ENCODE data around the gene WHRN.
A peak's percentile ranks its signal among the peaks of the same experiment; 100 is the strongest.

The WHRN gene

DNA sequence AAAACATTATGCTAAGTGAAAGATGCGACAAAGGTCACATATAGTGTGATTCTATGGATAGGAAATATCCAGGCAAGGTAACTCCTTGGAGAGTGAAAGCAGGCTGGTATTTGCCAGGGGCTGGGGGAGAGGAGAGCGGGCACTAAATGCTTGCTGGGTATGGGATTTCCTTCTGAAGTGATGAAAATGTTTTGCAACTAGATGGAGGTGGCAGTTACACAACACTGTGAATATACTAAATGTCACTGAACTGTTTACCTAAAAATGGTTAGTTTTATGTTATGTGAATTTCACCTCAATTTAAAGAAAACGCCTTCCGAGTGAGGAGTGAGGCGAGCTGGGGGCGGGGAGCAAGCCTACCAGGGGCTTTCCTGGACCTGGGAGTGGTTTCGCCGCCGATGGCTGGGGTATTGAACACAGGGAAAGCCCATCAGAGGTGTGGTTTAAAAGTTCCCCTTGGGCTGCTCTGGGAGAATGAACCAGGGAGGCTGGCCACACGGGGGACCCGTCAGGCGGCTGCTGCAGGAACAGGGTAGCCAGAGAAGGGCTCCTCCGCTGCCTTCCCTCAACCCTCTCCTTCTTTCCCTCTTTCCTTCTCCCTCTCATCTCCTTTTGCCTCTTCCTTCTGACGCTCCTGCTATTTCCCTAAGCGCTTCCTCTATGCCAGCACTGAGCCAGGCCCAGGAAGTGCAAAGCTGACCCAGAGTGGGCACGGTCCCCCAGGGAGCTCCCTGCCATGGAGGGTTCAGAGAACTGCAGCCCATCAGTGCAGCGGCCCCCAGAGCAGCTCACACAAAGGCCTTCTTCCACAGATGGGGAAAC lies 122.4 kb downstream of the WHRN start:
- DNase-seq (ENCODE audit: low read depth in 2 of 2) = peak; percentile 64 to 73

DNA sequence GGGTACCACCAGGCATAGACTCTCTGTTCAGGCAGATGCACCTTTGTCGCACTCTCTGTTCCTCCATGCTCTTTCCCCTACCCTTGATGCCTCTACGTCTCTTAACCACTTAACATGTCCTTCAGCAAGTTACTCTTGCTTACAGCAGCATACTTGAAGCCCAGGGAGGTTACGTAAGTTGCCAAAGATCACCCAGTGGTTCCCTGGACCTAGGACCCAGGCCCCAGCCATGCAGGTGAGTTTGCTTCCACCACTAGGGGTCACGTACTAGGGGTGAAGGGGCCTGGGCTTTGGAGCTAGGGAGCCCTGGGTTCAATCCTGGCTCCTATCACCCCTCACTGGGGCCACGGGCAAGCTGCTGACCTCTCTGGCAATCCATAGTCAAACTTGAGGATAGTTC lies 126.4 kb downstream of the WHRN start:
- no peak for DNase-seq (ENCODE audit: low read depth in 2 of 2)

DNA sequence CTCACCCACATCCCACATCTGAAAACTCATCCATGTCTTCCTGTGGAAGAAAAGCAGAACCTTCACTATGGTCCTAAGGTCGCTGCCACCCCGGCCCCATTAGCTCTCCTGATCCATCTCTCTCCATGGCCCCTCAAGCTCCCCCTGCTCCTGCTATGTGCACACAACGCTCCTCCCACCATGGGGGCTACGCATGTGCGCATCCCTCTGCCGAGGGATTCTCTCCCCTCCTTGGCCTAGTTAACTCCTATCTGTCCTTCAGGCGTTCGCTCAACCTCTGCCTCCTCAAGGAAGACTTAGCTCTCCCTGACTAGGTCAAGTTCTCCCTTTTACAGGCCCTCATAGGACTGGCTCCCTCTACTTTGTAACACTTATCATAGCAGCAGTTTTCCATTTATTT lies 127.3 kb downstream of the WHRN start:
- DNase-seq (ENCODE audit: low read depth in 2 of 2) = no peak

DNA sequence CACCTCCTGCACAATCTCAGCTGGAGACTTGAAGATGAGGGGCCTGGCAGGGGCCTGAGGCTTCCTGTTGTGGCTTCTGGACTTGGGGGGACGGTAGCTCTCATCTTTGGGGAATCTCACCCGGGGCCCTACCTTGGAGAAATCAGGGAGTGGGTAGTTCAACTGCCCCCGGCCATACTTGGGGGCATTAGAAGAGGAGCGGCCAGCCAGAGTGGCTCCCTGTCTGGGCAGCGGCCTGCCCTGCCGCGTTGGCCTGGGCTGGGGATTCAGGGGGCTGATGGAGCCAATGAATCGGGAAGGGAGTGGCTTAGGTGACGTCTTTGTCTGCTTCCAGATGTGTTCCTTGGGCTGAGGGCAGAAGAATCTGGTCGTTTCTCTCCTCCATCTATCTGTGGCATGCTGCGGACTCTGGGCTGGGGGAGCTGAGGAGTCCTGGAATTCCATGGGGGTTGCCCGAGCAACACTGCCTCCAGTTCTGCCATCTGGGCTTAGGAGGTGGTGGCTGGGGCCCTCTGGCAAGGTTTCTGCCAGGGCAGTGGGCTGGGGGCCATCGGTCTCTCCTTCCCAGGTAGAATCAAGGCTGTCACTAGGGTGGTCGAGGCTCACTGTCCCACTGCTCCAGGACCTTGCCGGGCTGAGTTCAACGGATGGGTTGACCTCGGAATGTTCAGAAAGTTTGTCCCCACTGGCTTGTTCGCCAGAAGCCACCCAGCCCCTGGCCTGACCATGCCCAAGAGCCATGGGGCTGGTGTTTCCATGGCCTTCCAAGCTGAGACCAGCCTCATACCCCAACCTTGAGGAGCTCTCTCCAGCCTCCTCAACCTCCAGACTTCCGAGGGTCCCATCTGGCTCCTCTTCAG lies 128.5 kb downstream of the WHRN start:
- DNase-seq (ENCODE audit: low read depth in 2 of 2) = no peak

DNA sequence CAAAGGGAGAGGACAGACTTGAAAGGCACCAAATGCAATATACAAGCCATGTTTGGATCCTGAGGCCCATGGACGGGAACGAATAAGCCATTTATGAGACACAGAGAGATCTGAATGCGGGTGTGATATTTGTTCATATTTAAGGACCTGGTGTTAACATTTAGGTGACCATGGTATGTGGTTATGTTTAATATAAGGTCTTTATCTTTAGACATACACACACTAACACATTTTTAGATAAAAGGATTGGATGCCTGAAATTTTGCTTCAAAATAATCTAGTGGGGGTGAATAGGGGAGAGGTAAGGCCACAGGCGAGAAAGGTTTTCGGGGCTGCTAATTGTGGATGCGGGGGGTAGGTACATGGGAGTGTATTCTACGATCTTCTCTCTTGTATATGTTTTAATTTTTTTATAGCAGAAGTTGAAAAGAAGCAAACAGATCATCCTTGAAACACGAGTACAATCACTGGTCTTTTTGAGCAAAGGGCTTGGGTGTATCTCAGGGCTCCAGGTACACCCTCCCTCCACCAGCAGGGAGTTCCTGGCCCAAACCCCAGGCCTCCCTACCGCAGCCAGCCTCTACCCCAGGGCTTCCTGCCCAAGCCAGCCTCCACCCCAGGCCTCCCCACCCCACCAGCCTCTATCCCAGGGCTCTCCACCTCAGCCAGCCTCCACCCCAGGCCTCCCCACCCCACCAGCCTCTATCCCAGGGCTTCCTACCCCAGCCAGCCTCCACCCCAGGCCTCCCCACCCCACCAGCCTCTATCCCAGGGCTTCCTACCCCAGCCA lies 129.7 kb downstream of the WHRN start:
- no peak for DNase-seq (ENCODE audit: low read depth in 2 of 2)

DNA sequence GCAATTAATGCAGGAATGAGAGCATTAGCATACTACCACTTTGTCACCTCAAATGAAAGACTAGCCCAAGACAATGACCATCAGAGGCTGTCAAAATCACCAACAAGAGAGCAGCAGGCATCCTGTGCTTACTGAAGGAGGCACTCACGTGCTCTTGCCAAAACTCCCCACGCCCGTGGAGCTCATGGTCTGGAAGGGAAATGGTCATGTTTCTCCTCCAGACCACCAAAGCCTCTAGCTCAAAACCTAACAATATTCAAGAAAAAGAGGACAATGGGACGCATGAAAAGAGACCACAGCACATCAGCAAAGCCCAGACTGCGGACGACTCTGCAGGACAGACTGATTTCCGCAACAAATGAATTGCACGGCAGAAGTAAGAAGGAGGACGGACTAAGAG lies 130.3 kb downstream of the WHRN start:
- DNase-seq (ENCODE audit: low read depth in 2 of 2) = no peak

DNA sequence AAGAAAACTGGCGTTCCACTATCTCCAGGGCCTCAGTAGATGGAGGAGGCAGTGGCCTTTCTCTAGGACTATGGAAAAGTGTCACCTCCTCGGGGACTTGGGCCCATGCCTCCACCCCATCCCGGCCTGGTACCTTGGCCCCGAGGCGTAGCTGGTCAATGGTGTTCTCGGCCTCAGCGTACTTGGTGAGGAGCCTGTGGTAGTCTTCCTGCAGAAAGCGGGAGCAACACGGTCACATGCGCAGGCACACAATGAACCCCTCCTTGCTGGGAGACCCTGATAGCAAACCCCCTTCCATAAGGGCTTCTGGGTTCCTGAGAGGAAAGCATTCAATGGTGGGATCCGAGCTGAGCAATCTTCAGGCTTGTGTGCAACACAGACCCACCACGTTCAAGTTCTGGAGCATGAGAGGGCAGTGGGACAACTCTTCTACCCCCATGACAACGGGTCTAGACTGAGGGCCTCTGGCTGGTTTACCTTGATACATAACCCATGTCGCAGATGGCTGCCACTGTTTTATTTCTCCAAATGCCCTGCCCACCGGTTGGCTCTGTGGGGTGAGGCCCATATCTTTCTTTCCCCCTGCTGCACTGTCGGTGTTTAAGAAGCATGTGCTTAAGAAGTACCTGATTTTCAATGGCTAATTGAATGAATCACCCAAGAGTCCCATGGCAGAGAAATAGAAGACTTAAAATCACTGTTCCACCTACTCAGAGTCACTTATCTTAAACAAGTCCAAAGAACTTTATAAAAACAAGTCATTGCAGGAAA lies 131.1 kb downstream of the WHRN start:
- no peak for DNase-seq (ENCODE audit: low read depth in 2 of 2)

DNA sequence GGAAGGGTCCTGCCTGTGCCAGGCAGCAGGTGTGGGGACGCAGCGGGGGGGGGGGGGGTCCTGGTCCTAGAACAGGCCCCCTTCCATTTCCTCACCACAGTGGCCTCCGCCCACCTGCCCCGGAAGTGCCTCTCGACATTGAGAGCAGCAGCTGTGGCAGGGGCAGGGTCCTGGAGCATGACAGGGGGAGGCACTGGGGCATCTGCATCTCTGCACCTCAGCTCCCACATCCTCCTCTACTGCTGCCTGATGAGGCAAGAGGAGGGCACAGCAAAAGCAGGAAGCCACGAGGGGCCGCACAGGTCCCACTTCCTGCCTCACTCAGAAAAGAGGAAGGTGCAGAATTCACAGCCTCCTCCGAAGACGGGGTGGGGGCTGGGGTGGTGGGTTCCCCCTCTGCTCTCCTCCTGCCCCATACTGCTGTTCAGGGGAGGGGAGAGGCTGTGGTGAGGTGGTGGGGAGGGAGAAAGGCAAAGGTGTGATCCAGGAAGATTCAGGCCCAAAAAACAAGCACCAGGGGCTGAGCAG lies 132.3 kb downstream of the WHRN start:
- peak; percentile 57 to 71 for DNase-seq (ENCODE audit: low read depth in 2 of 2)

DNA sequence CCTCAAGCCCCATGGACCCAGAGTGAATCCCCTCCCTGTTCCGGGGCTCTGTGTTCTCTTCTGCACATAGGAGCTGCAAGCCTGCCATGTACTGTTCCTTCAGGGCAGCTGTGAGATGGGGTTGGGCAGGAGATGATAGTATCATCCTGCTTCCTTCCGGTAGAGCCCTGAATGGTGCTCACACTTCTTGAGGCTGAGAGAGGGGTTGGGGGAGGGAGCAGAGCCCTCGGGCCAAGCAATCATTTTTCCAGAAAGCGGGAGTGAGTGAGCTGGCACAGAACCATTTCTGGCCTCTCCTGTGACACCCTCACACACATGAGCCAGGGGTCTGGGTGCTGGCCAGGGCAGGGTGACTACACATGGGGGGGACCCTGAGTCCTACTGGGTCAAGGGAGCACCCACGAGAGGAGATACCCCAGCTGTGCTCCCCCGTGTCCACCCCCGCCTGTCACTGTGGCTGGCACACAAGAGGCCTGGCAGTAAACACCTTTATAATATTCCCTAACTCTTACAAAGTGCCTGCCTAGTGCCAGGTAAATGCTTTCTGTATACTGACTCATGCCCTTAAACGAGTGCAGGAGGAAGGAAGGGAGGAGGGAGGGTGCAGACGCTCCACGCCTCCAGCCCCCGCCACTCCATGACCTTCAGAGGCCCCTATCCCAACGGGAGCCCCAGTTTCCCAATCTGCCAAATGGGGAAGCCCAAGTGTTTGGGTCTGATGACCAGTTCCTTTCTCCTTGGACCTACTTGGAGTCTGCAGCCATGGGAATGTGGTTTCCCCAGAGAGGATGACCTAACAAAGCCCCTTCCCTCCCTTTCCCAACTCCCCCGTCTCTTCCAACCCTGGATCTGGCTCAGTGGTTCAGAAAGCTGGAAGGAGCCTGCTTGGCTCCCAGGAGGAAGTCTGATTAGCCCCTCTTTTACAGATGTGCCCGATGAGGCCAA lies 133.0 kb downstream of the WHRN start:
- DNase-seq (ENCODE audit: low read depth in 2 of 2) = no peak

DNA sequence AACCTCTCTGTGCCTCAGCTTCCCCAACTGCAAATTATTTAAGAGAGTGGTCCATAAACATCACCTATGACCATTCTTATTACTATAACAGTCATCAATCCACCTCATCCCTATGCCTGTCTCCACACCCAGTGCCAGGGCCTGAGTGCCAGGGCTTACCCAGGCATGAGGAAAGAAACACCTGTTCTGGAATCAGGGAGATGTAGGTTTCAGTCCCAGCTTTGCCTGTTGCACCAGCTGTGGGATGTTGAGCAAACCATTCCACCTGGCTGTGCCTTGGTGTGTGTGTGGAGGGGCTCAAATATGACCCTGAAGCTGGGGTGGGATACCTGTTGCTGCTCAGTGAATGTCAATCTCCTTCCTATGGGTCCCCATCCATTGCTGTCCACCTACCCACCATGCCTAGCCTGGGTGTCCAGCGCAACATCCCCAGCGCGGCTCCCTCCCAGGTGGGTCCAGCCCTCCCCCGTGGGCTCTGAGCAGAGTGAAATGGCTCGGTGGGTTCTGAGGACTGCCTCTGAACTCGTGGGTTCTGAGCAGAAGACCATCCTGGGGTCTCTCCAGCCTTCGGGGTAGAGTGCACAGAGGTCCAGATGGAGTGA lies 133.8 kb downstream of the WHRN start:
- no peak for DNase-seq (ENCODE audit: low read depth in 2 of 2)

DNA sequence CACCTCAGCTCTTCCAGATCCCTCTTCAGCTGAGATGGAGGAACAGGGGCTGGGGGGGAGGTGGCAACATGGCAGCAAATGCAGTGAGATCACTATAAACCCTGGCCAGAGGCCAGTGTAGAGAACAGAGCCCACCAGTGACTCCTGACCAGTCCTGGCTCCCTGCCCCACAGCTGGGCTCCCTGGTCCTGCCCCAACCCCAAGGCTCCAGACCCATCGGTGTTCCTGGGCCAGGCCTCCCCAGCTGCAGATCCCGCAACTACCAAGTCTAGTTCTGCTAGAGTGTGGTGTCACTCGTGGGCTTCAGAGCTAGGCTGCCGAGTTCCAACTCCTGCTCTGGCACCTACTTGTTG lies 134.3 kb downstream of the WHRN start:
- DNase-seq (ENCODE audit: low read depth in 2 of 2) = no peak

DNA sequence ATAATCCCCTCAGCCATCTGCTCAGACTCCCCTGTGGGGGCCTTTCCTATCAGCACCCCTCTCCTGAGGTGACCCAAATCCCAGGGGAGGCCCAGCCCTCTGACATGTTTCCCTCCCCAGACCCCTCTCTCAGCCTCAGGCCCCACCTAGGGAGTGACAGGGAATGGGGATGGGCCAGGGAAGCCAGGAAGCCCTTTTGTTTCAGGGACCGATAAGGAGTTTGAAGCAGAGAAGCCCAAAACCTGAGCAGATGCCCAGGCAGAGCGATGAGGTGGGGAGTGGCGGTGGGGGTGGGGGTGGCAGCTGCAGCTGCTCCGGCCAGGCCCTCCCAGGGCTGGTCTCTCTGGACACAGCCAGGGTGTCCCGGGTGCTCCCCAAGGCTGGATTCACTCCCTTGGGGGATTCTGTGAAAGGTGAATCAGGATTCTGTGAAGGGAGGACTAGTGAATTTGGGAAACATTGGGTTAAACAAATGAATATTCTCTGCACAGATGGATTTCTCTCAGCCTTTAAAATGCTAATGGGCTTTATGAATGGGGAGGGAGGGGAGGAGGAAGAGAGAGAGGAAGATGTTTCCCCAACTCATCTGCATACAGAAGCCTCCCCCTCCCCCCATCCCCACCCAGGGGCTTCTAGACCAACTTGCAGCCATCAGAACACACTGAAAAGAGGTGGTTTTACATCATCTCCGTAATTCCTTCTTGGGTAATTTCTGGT lies 134.9 kb downstream of the WHRN start:
- no peak for DNase-seq (ENCODE audit: low read depth in 2 of 2)

DNA sequence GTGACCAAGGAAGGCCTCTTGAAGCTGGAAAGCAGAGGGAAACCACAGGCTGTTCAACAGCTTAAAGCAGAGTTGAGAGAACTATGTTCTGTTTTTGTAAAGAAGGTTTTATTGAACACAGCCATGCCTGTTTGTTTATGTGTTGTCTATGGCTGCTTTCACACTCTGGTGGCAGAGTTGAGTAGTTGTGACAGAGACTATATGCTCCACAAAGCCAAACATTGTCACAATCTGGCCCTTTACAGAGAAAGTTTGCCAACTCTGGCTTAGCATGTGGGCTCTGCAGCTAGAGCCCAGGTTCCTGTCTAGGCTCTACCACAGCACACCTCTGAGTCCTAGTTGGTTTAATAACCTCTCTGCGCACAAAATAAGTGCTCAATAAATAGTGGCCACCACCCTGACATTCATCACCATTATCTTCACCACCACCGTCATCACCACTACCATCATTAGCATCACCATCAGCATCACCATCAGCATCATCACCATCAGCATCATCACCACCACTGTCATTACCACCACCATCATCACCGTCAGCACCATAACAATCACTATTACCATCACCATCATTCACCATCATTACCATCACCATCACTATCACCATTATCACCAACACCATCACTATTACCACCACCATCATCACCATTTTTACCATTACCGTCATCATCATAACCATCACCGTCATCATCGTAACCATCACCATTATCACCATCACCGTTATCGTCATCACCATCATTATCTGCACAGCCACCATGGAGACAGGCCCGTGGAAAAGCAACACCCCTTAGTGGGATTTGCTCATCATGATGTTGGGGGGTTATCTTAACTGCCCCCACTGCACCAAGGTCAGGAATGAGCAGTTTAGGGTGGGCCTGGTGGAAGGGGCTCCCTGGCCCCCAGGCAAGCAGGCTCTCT lies 135.8 kb downstream of the WHRN start:
- DNase-seq (ENCODE audit: low read depth in 2 of 2) = no peak

DNA sequence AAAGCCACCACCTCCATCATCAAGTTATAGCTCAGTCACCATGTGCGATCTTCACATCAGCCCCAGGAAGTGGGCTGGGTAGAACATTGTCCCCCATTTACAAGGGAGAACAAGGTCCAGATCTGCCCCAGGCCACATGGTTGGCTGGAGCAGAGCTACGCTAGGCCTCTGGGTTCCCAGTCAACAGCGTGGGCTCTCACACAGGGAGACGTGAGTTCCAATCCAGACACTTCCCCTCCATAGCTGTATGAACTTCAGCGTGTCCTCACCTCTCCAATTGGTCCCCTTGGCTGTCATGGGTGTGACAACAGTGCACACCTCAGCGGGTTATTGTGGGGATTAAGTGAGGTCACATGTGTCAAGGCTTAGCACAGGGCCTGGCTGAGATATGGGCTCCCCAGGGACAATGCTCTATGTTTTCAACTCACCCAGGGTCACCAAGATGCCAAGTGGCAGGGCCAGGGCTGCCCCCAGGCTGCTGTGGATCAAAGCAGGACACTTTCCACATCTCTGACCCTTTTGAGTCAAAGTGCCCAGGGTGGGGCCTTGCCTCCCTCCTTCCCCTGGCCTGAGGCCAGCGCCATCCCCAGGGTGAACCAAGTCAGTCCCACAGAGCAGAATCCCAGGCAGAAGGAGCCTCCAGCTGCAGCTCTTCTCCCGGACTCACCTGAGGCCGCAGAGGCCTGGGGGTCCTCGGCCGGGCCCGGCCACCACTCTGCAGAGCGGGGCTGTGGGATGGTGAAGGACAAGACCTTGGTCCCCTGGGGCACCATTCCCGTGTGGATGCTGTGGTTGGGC lies 137.3 kb downstream of the WHRN start:
- no peak for DNase-seq (ENCODE audit: low read depth in 2 of 2)

DNA sequence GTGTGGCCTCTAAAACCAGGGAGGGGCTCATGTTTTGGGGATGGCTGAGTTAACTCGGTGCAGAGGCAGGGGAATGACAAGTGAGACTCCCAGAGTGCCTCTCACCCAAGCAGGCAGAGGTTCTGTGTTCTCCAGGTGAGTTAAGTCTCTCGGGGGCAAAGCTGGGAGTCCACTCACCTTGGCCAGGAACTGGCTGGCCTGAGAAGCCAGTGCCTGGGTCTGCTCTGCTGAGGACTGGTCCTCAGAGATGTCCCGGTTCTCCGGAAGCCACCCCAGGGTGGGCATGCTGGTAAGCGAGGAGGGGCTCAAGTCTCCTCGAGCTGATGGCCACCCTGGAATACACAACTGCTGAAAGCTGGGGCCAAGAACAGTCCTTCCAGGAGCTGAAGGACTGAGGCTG lies 137.9 kb downstream of the WHRN start:
- DNase-seq (ENCODE audit: low read depth in 2 of 2) = no peak

DNA sequence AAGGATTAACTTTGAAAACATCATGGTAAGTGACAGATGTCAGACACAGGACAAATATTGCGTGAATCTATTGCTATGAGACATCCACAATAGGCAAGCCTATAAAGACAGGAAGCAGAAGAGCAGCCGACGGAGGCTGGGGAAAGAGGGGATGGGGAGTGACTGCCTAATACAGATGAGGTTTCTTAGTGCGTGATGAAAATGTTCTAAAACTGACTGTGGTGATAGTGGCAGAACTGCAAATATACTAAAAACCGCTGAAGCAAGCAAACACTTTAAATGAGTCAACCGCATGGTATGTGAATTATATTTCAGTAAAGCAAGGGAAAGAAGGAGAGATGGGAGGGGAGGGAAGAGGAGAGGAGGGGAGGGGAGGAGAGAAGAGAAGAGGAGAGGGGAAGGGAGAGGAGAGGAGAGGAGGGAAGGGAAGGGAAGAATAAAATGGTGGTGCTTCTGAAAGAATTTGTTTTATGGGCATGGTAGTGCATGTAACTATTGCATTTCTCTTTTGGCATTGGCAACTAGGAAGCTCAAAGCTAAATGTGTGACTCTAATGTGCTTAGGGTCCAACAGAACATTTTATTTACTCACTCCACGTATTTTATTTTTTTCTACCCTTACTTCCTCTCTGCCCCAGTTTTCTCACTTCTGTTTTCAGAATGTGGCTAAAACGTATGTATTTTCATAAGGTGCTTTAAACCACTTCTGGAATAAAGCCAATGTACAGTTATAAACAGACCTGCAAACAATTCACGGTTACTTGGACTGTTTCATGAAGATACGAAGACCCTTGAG lies 138.7 kb downstream of the WHRN start:
- no peak for DNase-seq (ENCODE audit: low read depth in 2 of 2)

All from stimulated activated CD4-positive, alpha-beta T cell treated with anti-CD3 and anti-CD28 coated beads, Interleukin-12 subunit alpha, Interleukin-12 subunit beta, amount 100 ng/mL, for 24 hours (primary cell).